Tibial nerve (tissue), 4 donors: ENCODE results near the gene JADE2. TPM values are rescaled to one million over a fixed set of nuclear protein-coding genes. Genes with fewer than 3 reads are reported as not detected.

Source experiments
- DNase-seq, 2 donors: peaks; one replicate each; pipeline ENCODE4 v3.0.0-alpha.2; 2019; ENCODE audit warnings: low spot score in 2 of 2
- H3K27ac ChIP-seq, 4 donors: fragments of 200-600 bp; sonication (generic) in 3 of 4; one replicate each; pipeline ENCODE4 v1.5.1; 2017 to 2019; ENCODE audit warnings: mild to moderate bottlenecking in 1 of 4
- H3K27me3 ChIP-seq, 2 donors: fragments of 200-600 bp; sonication (generic) in 1 of 2; one replicate each; pipeline versions ENCODE4 v1.5.1 to v1.6.0; 2017 to 2019
- H3K36me3 ChIP-seq, 3 donors: fragments of 200-600 bp; sonication (generic); one replicate each; pipeline ENCODE4 v1.5.1; 2018 to 2019
- H3K4me1 ChIP-seq, 4 donors: fragments of 200-600 bp; sonication (generic) in 3 of 4; one replicate each; pipeline ENCODE4 v1.5.1; 2017 to 2019
- H3K4me3 ChIP-seq, 4 donors: fragments of 200-600 bp; sonication (generic) in 3 of 4; one replicate each; pipeline ENCODE4 v1.5.1; 2017 to 2019; ENCODE audit warnings: mild to moderate bottlenecking in 1 of 4, moderate library complexity in 1 of 4
- H3K9me3 ChIP-seq, 4 donors: fragments of 200-600 bp; sonication (generic) in 3 of 4; one replicate each; pipeline ENCODE4 v1.5.1; 2017 to 2019
- CTCF ChIP-seq, 5 experiments: fragments of 200-600 bp in 3 of 5; fragments of 450-650 bp in 2 of 5; sonication (generic) in 3 of 5; IDR thresholded peaks; one replicate each; pipeline ENCODE4 v1.5.1; 2016 to 2019; ENCODE audit warnings: antibody characterized with exemption in 5 of 5, mild to moderate bottlenecking in 3 of 5, moderate library complexity in 2 of 5
- EP300 ChIP-seq, 2 donors: sonication (generic); formaldehyde crosslinking; IDR thresholded peaks; one replicate each; pipeline ENCODE4 v1.6.1; 2017; ENCODE audit warnings: antibody characterized with exemption in 2 of 2, mild to moderate bottlenecking in 1 of 2
- POLR2A ChIP-seq, 2 donors: fragments of 450-650 bp; IDR thresholded peaks; one replicate each; pipeline ENCODE4 v1.6.1; 2017; ENCODE audit warnings: antibody characterized with exemption in 2 of 2, mild to moderate bottlenecking in 2 of 2, moderate library complexity in 2 of 2
- WGBS, 2 donors: methylation state at CpG; one replicate each; pipeline ENCODE4 v1.1.5; 2018; 5-methylcytosine and 5-hydroxymethylcytosine counted together
- total RNA-seq, 4 donors: library from RNA; depleted of rRNA; stranded (reverse); fragments of >200 nt; gene quantifications; one replicate each; pipeline ENCODE4 v1.1.0, GENCODE V29; 2016

The JADE2 gene
- total RNA-seq, 4 donors from 2014 or later: 58.8 to 90.6 (median 73.9) TPM

- Histone ChIP-seq H3K9me3 (no peaks in the 10 kb centered on the region), H3K27me3 (no peaks in the 10 kb centered on the region), H3K4me1 (no peaks in the 10 kb centered on the region), H3K36me3 (peaks cover 0 to 62% (median 13%) of the 10 kb centered on the region in 3 donors), H3K27ac (no peak overlapping the region), H3K4me3 (no peak overlapping the region)
- TF ChIP-seq EP300 (IDR thresholded peaks at IDR 0.05): no peak
- TF ChIP-seq POLR2A (IDR thresholded peaks at IDR 0.05): no peak
- no peak for TF ChIP-seq CTCF (IDR thresholded peaks at IDR 0.05)
- WGBS, 2 donors: 31 to 32% methylated on average over 1 of the region's 1 CpG
- DNase-seq: no peak
Observed at GRCh38 chr5:134603059-134603458, 77.6 kb downstream of the JADE2 start.

GRCh38 chr5:134604908-134605307 is 79.4 kb downstream of the JADE2 start:
- Histone ChIP-seq H3K4me3 (no peak overlapping the region), H3K27me3 (no peaks in the 10 kb centered on the region), H3K27ac (no peak overlapping the region), H3K9me3 (no peaks in the 10 kb centered on the region), H3K36me3 (peaks cover 0 to 79% (median 13%) of the 10 kb centered on the region in 3 donors), H3K4me1 (no peaks in the 10 kb centered on the region)
- 83 to 85% methylated on average over 1 of the region's 1 CpG for WGBS, 2 donors
- TF ChIP-seq CTCF (IDR thresholded peaks at IDR 0.05) (no peak), EP300 (IDR thresholded peaks at IDR 0.05) (no peak), POLR2A (IDR thresholded peaks at IDR 0.05) (no peak)
- no peak for DNase-seq

- no peak for DNase-seq
- H3K27ac ChIP-seq: no peak overlapping the region
- H3K9me3 ChIP-seq: no peaks in the 10 kb centered on the region
- no peaks in the 10 kb centered on the region for H3K4me1 ChIP-seq
- 88 to 92% methylated on average over 5 of the region's 5 CpGs for WGBS, 2 donors
- H3K36me3 ChIP-seq: peaks cover 0 to 95% (median 13%) of the 10 kb centered on the region in 3 donors
- no peak overlapping the region for H3K4me3 ChIP-seq
- TF ChIP-seq CTCF (IDR thresholded peaks at IDR 0.05): no peak
- TF ChIP-seq POLR2A (IDR thresholded peaks at IDR 0.05): no peak
- TF ChIP-seq EP300 (IDR thresholded peaks at IDR 0.05): no peak
- H3K27me3 ChIP-seq: no peaks in the 10 kb centered on the region
Observed at GRCh38 chr5:134606726-134607125, 81.3 kb downstream of the JADE2 start.

- 84 to 86% methylated on average over 3 of the region's 3 CpGs for WGBS, 2 donors
- H3K4me3 ChIP-seq: no peak overlapping the region
- H3K4me1 ChIP-seq: no peaks in the 10 kb centered on the region
- DNase-seq: no peak
- no peak overlapping the region for H3K27ac ChIP-seq
- no peaks in the 10 kb centered on the region for H3K9me3 ChIP-seq
- no peaks in the 10 kb centered on the region for H3K27me3 ChIP-seq
- peaks cover 0 to 98% (median 13%) of the 10 kb centered on the region in 3 donors for H3K36me3 ChIP-seq
- TF ChIP-seq POLR2A (IDR thresholded peaks at IDR 0.05): no peak
- no peak for TF ChIP-seq CTCF (IDR thresholded peaks at IDR 0.05)
- no peak for TF ChIP-seq EP300 (IDR thresholded peaks at IDR 0.05)
Observed at GRCh38 chr5:134608555-134608954, 83.1 kb downstream of the JADE2 start.

- Histone ChIP-seq H3K27me3 (no peaks in the 10 kb centered on the region), H3K27ac (no peak overlapping the region), H3K4me3 (no peak overlapping the region), H3K9me3 (no peaks in the 10 kb centered on the region), H3K36me3 (peaks cover 0 to 98% (median 11%) of the 10 kb centered on the region in 3 donors), H3K4me1 (peaks cover 0 to 2% (median 0%) of the 10 kb centered on the region in 4 donors)
- 80 to 82% methylated on average over 3 of the region's 3 CpGs for whole genome bisulfite sequencing, 2 donors
- no peak for DNase-seq
- TF ChIP-seq CTCF (IDR thresholded peaks at IDR 0.05) (no peak), EP300 (IDR thresholded peaks at IDR 0.05) (no peak), POLR2A (IDR thresholded peaks at IDR 0.05) (no peak)
Observed at GRCh38 chr5:134609232-134609851, 83.9 kb downstream of the JADE2 start.
